Measurements from ENCODE around the gene HES5. TPM values are rescaled to one million over a fixed set of nuclear protein-coding genes. Genes with fewer than 3 reads are reported as not detected.

HES5 gene
- polyA plus RNA-seq, 3 donors, result not detected

- 91% methylated on average over 20 of the region's 21 CpGs for WGBS (ENCODE audit: insufficient coverage)
- H3K79me2 ChIP-seq (ENCODE audit: insufficient read depth, low read length), result no peaks in the 10 kb centered on the region
- intact Hi-C loops (cut with micrococcal nuclease), result no loop called here
- no peak for DNase-seq
- no peak overlapping the region for H3K27ac ChIP-seq (ENCODE audit: low read depth in 1 of 2, low read length in 2 of 2)
- H3K9ac ChIP-seq (ENCODE audit: insufficient read depth, low read length, poor library complexity, severe bottlenecking), result no peak overlapping the region
- no peaks in the 10 kb centered on the region for H3K4me1 ChIP-seq (ENCODE audit: control insufficient read depth in 1 of 2, insufficient read depth in 2 of 2, low read length in 2 of 2)
- H3K27me3 Mint-ChIP-seq (ENCODE audit: low read depth in 3 of 3), result peaks cover 0 to 4% (median 0%) of the 10 kb centered on the region in 3 donors
- no peak overlapping the region for H3K4me3 ChIP-seq (replicated peaks in 1 of 3; ENCODE audit: low read depth in 2 of 3, low read length in 3 of 3)
- H3K27me3 ChIP-seq (ENCODE audit: control insufficient read depth in 2 of 2, insufficient read depth in 2 of 2, low read length in 2 of 2), result no peaks in the 10 kb centered on the region
- peaks cover 18 to 26% of the 10 kb centered on the region in 2 donors for H3K36me3 Mint-ChIP-seq
- H3K27ac Mint-ChIP-seq, result no peak overlapping the region
- H3K4me2 ChIP-seq (replicated peaks; ENCODE audit: extremely low read depth, low read length, poor library complexity, severe bottlenecking), result no peak overlapping the region
- no peaks in the 10 kb centered on the region for H3K9me3 Mint-ChIP-seq
- no peaks in the 10 kb centered on the region for H3K4me1 Mint-ChIP-seq
- H2AFZ ChIP-seq (ENCODE audit: insufficient read depth, low read depth, low read length, poor library complexity, severe bottlenecking), result no peak overlapping the region
- H3K9me3 ChIP-seq (replicated peaks in 1 of 2; ENCODE audit: control insufficient read depth in 1 of 2, insufficient read depth in 1 of 2, low read length in 2 of 2), result no peaks in the 10 kb centered on the region
- H3K4me3 Mint-ChIP-seq, result no peak overlapping the region
- peaks cover 33 to 34% of the 10 kb centered on the region in 2 donors for H3K36me3 ChIP-seq (replicated peaks in 1 of 2; ENCODE audit: control insufficient read depth in 1 of 2, insufficient read depth in 2 of 2, low read length in 2 of 2)
- peaks cover 38% of the 10 kb centered on the region for H4K20me1 ChIP-seq (ENCODE audit: insufficient read depth, low read length)
- TF ChIP-seq CTCF (IDR thresholded peaks at IDR 0.05), result no peak
Observed at GRCh38 chr1:2505461-2505994, 24.5 kb downstream of the HES5 start.

GRCh38 chr1:2504949-2505272, 25.2 kb downstream of the HES5 start:
- no peaks in the 10 kb centered on the region for H3K9me3 ChIP-seq (replicated peaks in 1 of 2; ENCODE audit: control insufficient read depth in 1 of 2, insufficient read depth in 1 of 2, low read length in 2 of 2)
- H2AFZ ChIP-seq (ENCODE audit: insufficient read depth, low read depth, low read length, poor library complexity, severe bottlenecking), result no peak overlapping the region
- no peaks in the 10 kb centered on the region for H3K9me3 Mint-ChIP-seq
- no peak overlapping the region for H3K4me3 Mint-ChIP-seq
- H3K27me3 ChIP-seq (ENCODE audit: control insufficient read depth in 2 of 2, insufficient read depth in 2 of 2, low read length in 2 of 2), result no peaks in the 10 kb centered on the region
- H4K20me1 ChIP-seq (ENCODE audit: insufficient read depth, low read length), result peaks cover 37% of the 10 kb centered on the region
- no peak for TF ChIP-seq CTCF (IDR thresholded peaks at IDR 0.05)
- no peak overlapping the region for H3K27ac Mint-ChIP-seq
- 71% methylated on average over 22 of the region's 22 CpGs for WGBS (ENCODE audit: insufficient coverage)
- H3K4me2 ChIP-seq (replicated peaks; ENCODE audit: extremely low read depth, low read length, poor library complexity, severe bottlenecking), result no peak overlapping the region
- no peak overlapping the region for H3K27ac ChIP-seq (ENCODE audit: low read depth in 1 of 2, low read length in 2 of 2)
- peaks cover 6% of the 10 kb centered on the region for H3K4me1 Mint-ChIP-seq
- DNase-seq, result no peak
- H3K27me3 Mint-ChIP-seq (ENCODE audit: low read depth in 3 of 3), result peaks cover 0 to 5% (median 0%) of the 10 kb centered on the region in 3 donors
- H3K79me2 ChIP-seq (ENCODE audit: insufficient read depth, low read length), result no peaks in the 10 kb centered on the region
- H3K4me3 ChIP-seq (replicated peaks in 1 of 3; ENCODE audit: low read depth in 2 of 3, low read length in 3 of 3), result no peak overlapping the region
- H3K4me1 ChIP-seq (ENCODE audit: control insufficient read depth in 1 of 2, insufficient read depth in 2 of 2, low read length in 2 of 2), result peaks cover 5% of the 10 kb centered on the region in 2 donors
- no peak overlapping the region for H3K9ac ChIP-seq (ENCODE audit: insufficient read depth, low read length, poor library complexity, severe bottlenecking)
- H3K36me3 ChIP-seq (replicated peaks in 1 of 2; ENCODE audit: control insufficient read depth in 1 of 2, insufficient read depth in 2 of 2, low read length in 2 of 2), result peaks cover 27 to 28% of the 10 kb centered on the region in 2 donors
- intact Hi-C loops (cut with micrococcal nuclease), result no loop called here
- peaks cover 12 to 20% of the 10 kb centered on the region in 2 donors for H3K36me3 Mint-ChIP-seq
